GM04503 (cell line): Measurements from ENCODE around the gene PLPP2.
"Not testable (repeated sequence)": the region's sequence is repeated elsewhere in the genome, so short reads cannot be mapped to it uniquely, and the experiment has no call there.

Experiments
- DNase-seq: peaks from one replicate; pipeline ENCODE4 v3.0.0-alpha.2; 2012; ENCODE audit warnings: low read depth

Gene PLPP2

DNA sequence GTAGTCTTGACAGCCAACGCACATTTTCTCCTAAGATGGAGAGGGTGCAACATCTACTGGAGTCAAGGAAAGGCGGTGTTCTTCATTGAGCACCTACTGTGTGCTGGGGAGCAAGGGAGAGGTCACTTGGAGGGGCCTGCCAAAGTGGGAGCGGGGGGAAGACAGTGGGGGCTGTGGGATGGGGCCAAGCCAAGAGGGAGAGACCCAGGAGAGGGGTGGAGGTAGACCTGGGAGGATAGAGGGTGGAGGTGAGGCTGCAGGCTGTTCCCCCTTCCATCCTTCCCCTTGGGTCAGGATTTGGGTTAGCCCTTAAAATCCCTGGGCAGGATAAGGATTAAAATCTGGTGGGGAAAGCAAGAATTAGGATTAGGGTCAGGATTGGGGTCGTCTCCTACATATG lies 1.7 kb upstream of the PLPP2 start:
- no peak for DNase-seq

DNA sequence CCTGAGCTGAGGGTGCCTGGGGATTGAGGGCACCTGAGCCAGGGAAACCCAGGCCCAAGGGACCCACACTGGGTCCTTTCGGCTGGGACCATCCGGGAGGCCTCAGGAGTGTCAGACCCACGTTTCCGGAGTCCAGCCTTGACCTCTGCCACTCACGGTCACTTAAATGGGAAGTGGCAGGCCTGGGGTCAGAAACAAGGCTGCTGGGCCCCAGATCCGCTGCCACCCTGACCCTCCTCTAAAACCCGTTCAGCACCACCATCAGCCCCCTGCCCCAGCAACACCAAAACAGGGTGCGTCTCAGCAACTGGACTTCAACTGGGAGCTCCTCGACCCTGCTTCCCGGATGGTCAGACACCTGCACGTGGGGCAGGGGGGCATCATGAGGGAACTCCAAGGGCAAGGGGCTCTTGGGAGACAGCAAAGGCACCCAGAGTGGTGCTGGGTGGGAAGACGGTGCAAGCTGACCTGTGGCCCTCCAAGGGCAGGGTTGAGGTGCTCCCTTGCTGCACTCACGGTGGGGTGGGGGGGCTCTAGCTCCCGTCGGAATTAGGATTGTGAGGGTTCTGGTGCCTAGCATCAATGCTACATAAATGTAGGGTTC lies 1.2 kb upstream of the PLPP2 start:
- no peak for DNase-seq

DNA sequence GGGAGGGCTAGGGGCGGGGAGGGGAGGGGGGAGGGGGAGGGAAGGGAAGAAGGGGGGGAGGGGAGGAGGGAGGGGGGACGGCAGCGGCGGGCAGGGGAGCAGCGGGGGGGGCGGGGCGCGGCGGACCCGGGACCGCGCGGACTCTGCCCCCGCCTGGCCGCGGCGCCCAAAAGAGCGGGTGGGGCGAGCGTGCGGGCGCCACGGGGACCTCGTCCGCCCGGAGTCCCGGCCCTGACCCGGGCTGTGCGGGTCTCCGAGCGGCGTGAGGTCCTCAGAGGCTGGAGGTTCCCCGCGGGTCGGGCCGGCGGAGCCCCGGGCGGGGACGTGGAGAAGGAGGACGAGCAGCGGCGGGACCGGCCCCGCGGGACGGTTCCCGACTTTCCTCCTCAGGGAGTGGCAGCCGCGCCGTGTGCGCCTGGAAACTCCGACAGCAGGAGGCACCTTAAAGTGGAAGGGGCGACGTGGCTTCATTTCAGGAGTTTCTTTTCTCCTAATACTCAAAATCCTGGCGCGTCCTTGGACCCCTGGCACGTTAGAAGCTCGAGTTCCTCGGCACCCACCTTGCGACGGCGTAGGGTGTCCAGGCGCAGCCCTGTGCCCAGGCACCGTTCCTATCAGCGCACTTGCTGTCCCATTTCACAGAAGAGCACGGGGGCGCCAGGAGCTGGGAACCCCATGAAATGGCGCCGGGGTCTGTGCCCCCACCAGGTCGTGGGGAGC lies 518 bp upstream of the PLPP2 start:
- no peak for DNase-seq

DNA sequence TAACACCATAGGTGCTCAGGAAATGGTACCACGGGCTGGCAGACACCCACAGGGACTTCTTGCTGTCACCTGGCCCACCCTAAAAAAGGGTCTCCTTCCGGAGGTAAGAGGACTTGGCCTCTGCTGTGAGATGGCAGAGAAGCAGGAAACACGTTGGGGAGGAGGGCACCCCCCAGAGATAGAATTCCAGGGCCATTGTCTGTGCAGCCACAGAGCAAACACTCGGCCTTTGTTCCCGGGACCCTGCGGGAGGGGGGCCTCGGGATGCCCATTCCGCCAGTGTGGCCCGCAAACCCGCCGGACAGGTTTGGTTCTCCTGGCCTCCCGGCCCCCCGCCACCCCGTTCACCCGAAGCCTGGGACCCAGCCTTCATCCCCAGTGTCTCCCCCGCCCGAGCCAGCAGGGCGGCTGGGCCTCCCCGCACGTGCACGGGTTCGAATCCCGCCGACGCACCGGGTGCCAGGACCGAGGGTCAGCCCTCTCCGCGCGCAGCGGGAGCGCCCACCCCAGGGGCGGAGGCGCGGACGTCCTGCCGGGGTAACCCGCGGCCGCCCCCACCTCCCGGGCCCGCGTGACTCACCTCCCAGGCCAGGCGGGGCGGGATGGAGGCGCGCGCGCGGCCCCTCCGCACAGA lies 714 bp downstream of the PLPP2 start:
- DNase-seq: no peak

DNA sequence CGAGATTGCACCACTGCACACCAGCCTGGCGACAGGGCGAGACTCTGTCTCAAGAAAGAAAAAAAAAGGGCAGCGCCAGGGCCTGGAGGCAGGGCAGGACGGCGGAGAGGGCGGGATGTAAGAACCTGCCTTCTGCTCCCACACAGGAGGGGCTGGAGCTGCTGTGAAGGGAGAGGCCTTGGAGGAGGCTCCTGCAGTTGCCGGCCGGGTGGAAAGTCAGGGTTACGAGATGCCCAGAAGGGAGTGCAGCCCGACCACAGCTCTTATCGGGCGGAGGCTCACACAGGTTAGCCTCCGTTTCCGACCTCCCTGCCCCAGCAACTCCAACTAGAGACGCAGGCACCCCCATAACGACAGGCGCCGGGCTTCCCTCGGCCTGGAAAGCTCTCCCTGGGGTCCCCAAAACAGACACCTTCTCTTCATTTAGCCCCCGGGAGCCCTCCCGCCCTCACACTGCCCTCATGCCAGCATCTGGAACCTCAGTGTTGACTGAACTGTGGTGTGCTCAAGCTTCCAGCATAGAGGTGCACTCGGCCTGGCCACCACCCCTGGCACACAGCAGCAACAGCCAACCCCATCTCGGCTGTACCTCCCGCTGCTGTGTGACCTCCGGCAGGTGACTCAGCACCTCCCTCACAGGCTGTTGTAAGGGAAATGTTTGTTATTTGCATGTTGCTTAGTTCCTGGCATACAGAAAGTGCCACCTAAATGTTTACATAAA lies 1.4 kb downstream of the PLPP2 start:
- no peak for DNase-seq

DNA sequence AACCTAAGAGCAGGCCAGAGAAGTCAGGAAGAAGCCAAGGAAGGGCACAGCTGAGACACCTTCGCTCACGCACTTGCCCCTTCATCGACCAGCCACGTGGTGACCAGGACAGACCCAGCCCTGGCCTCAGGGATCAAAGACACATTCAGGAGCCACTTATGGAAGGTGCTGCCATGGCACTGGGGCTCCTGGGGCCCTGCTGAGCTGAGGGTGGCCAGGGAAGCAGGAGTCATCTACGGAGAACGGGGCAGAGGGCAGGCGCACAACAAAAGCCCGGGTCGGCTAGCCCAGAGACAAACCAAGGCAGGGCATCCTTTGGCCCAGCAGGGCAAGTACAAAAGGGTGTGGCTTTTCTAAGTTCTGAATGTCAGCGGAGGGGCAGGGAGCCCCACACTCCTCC lies 2.3 kb downstream of the PLPP2 start:
- DNase-seq: no peak

DNA sequence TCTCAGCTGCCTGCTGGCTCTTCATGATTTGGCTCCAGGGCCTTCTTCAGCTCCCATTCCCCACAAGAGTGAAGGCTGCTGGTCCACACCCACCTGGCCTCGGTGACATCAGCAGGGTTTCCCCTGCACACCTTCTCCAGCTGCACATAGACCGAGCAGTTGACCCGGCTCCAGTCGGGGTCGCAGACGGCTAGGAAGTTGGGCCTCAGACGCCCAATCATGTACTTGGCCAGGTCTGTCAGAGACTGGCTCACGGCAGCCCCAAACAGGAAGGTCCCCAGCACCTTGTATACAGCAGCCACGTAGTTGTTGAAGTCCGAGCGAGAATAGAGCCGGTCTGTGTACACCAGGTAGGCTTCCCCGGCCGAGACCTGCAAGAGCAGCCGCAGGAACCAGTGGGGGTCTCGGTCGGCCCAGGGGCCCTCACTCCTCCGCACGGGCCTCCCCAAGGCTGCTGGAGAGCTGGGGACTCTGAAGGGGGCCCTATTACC lies 3.8 kb downstream of the PLPP2 start:
- no peak for DNase-seq

DNA sequence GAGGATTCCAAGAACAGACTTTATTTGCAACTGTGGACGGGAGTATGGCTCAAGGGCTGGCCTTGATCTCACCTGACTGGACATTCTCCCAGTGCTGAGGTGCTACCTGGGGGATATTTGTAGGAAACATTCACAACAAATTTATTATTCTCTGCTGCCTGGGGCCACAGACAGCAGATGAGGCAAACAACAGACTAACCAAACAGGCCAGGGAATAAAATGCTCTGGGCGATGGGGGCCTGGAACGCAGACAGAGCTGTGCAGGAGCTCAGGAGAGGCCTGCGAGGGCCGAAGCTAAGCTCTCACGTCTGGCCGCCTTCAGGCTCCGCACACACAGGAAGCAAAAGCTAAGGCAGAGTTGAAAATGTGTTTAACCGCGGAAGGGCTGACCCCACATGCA lies 7.8 kb downstream of the PLPP2 start:
- no peak for DNase-seq

DNA sequence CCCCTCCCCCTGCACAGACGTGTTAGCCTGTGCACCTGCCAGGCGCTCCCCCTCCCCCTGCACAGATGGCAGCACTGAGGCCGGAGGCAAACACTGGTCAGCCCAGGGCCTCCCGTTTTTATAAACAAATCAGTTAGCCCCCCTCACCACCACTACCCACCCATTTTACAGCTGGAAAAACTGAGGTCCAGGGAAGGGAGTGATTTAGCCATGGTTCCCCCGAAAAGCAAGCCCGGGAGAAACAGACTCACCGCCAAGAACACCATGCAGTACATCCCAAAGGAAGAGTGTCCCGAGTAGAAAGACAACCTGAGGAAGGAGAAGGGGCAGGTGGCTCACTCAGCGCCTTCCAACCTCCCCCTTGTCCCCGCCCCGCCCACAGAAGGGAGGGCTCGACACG lies 8.7 kb downstream of the PLPP2 start:
- DNase-seq: no peak

DNA sequence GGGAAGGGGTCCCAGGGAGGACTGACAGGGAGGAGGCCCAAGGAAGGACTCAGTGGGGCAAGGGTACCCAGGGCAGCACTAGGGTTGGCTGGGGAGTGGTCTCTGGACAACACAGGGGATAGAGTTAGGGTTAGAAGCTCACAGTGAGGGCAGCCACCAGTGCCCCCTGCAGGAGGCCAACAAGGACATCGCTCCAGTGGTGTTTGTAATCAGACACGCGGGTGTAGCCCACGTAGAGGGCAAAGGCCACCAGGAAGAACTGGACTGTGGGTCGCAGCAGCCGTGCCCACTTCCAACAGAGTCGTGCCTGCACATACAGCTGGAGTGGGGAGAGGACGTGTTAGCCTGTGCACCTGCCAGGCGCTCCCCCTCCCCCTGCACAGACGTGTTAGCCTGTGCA lies 9.2 kb downstream of the PLPP2 start:
- no peak for DNase-seq

DNA sequence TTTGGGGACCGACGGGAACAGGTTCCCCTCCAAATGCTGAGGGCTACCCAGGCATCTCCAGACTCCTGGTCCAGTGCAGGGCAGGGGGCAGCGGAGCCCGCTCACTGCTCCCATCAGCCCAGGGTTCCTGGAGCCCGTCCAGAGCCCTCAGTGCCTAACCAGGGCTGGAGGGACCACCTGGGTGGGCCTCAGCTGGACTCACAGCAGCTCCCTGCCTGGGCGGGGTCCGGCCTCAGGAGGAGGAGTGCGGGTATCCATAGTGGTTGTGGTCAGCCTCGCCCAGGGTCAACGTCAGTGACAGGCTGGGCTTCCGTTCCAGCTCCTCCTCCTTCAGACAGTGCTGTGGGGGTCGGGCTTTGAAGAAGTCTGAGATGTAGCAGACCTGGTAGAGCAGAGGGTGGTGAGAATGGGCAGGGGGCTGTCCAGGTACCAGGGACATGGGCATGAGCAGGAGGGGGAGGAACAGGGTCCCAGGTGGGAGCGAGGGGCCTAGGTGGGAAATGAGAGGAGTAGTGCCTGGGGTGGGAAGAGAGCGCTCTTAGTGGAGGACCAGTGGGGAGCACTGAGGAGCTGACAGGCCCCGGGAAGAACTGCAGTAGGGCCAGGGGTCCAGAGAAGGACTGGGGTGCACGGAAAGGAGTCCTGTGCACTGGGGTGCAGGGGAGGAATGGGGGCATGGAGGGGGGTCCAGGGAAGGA lies 9.9 kb downstream of the PLPP2 start:
- DNase-seq: no peak

DNA sequence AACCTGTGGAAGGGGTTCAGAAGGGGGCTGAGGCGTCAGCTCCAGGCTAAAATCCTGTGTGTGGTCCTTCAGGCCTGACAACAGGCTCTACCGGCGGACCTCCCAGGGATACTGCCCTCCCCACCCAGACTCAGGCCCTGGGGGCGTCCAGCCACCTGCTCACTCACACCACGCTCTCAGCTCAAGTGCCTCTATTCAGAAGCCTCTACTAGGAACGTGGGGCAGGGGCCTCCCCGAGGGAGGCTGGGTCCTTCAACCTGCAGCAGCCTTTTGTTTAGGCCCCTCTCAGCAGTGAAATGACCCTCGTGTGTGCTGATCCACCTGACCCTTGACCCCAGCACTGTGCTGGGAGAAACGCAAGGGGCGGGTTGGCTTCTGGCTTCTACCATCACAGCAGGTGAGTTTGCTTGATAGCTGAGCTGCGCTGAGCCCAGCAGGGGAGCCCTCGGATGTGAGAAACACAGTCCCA lies 10.6 kb downstream of the PLPP2 start:
- no peak for DNase-seq

DNA sequence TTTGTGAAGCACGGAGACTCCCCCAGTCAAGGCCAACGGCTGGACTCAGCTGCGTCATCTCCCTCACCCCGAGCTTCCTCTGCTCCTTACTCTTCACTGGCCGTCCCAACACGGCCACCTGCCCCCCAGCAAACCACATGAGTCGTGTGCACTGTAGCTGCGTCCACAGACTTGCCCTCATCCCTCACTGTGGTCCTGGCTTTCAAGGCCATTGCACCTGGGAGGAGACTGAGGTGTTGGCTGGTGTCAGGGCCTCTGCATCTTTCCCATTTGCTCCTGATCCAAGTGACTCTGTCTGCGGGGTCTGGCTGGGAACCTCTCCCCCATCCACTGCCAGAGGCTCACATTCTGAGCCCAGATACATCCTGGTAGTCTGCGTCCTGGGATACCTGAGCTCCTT lies 11.5 kb downstream of the PLPP2 start:
- DNase-seq: no peak

DNA sequence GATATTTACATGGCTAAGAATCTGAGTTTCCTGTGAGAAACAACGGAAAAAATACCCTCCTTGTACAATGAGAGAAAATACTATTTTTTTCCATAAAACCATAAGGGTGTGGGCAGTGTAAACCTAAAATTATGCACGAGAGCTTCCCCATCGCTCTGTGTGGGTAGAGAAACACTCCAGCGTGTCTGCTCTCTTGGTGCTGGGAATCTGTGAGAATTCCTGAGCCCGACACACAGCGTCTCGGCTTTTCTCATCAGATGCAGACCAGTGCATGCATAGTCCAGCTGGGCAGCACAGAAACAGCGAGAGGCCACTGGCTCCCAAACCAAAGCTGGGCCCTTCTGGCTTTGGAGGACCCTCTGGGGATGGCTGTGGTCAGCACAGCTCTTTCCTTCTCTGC lies 12.0 kb downstream of the PLPP2 start:
- no peak for DNase-seq

DNA sequence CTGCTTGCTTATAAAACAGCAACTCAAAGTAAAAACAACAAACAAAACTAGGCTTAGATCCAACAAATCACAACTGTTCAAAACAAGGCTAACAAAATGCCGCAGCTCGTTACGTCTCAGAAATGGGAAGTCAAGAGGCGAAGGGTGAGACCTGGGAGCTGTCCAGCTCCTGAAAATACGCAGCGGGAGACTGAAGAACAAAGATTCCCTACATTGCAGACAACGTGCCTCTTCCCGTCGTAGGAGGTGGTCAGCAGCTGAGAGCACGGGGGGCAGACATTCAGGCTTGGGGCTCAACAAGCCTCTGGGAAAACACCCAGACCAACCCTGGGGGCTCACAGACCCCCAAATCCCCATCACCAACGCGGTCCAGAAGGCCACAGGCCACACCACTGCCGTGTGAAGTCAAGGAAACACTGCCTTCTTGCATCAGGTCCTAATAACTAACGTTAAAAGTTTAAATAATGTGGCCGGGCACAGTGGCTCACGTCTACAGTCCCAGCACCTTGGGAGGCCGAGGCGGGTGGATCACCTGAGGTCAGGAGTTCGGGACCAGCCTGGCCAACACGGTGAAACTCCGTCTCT lies 13.5 kb downstream of the PLPP2 start:
- DNase-seq: no peak

DNA sequence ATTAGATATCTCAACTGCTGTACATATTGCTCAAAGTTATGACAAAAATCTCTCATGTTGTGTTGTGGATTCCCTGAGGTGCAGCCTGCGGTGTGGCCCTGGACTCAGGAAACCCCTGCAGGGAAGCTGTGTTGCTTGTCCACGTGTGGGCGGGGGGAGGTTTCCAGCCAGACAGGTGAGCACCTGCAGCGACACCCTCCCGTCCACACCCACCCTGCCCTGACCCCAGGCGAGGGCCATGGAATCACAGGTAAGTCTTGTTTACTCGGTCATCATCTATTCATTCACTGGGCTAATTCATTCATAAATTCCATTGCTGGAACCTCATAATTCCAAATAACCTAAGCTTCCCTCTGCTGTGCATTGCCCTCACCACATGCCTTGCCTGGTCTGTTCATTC lies 14.1 kb downstream of the PLPP2 start:
- no peak for DNase-seq

DNA sequence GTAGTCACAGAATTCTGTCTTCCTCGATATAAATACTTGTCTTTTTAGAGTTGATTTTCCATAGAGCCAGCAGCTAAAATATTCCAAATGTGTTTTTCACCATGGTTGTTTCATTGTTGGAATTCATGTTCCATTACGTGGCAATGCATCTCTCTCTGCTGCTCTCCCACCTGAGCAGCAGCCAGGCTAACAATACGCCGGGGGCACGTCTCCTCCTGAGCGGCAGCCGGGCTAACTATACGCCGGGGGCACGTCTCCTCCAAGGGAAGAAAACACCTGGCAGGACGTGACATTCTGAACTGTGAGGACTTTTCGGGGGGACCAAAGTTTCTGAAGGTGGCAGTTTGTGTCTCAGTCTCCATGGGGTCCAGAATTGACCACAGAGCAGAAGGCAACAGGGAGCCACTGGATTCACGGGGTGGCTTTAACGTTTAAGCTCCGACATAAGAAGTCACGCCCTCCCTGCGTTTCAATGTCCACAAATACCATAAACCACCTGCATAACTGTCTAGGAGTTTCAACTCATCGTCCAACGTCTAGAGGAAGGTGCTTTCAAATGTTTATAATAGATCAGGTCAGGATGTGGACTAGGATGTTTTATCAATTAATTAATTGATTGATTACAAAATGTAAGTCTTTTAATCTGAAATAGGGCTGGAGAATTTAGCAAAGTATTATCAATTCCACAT lies 15.1 kb downstream of the PLPP2 start:
- no peak for DNase-seq

DNA sequence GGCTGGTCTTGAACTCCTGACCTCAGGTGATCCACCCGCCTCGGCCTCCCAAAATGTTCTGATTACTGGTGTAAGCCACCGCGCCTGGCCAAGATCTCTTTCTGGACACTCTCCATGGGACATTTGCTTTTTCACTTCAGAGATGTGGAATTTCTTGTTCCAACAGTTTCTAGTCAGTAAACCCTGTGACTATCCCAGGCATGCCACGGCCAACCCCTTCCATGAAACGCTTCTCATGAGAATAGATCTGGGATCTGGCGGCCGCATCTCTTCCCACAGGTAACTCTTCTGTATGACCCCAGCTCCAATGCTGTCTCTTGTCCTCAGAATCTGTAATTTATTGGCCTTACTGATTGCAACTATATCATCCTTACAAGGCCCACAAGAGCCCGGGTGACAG lies 16.2 kb downstream of the PLPP2 start:
- no peak for DNase-seq

DNA sequence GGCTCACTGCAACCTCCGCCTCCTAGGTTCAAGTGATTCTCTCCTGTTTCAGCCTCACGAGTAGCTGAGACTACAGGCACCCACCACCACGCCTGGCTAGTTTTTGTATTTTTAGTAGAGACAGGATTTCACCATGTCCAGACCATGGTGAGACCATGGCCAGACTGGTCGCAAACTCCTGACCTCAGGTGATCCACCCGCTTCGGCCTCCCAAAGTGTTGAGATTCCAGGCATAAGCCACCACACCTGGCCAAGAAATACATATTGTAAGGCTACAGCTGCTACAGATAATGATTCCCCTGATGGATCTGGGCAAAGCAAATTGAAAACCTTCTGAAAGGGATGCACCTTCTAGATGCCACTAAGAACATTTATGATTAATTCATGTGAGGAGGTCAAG lies 17.8 kb downstream of the PLPP2 start:
- DNase-seq: no peak

DNA sequence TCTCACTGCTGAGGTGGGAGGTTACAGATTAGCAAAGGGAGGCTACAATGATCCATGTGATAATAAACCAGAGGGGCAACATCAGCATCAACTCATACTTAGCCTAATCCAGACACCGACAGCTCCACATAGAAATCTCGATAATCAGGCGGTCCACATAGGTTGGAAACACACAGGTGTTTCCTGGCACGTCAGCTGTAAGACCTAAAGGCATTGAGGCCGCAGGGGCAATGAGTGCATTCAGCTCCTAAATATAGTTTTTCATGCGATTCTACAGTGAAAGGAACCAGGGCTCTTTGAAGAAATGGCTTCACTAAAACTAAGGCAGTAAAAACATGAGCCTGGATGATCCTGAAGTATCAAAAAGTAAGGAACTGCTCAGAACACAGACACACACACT lies 19.3 kb downstream of the PLPP2 start:
- no peak for DNase-seq

DNA sequence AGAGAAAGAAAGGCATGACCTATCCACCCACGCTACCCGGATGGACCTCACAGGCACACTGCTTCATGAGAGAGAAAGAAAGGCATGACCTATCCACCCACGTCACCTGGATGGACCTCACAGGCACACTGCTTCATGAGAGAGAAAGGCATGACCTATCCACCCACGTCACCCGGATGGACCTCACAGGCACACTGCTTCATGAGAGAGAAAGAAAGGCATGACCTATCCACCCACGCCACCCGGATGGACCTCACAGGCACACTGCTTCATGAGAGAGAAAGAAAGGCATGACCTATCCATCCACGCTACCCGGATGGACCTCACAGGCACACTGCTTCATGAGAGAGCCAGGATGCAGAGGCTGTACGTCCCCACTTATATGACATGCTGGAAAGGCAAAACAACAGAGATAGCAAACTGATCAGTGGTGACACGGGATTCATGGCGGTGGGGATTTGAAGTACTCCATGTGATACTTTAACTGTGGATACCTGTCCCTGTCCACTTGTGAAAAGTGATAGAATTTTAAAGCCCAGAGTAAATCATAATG lies 20.4 kb downstream of the PLPP2 start:
- DNase-seq: not testable (repeated sequence)
